Small intestine (tissue), 7 donors: ENCODE results near the gene CCDC93. TPM values are rescaled to one million over a fixed set of nuclear protein-coding genes. Genes with fewer than 3 reads are reported as not detected.
"Not testable (repeated sequence)": the region's sequence is repeated elsewhere in the genome, so short reads cannot be mapped to it uniquely, and the experiment has no call there.

ENCODE experiments used
- DNase-seq, 2 donors: peaks; one replicate each; pipeline versions ENCODE4 v3.0.0 to v3.0.0-alpha.2; 2013
- FAIRE-seq: peaks from 2 replicates; lab custom pipeline; 2012; peaks lifted over from hg19 to GRCh38; lab: Jason Lieb, UNC
- H3K27ac ChIP-seq, 3 donors: one replicate each; pipeline ENCODE4 v1.5.1; 2013; ENCODE audit warnings: low read length in 2 of 3, mild to moderate bottlenecking in 2 of 3, control low read depth in 1 of 3, inconsistent platforms in 1 of 3, low read depth in 1 of 3, moderate library complexity in 1 of 3
- H3K27me3 ChIP-seq, 3 donors: one replicate each; pipeline ENCODE4 v1.6.1; 2013; ENCODE audit warnings: low read length in 3 of 3, inconsistent platforms in 1 of 3; ENCODE audit not compliant: control insufficient read depth in 3 of 3, insufficient read depth in 3 of 3
- H3K36me3 ChIP-seq, 3 donors: one replicate each; pipeline ENCODE4 v1.6.1; 2013; ENCODE audit warnings: low read length in 3 of 3, inconsistent platforms in 1 of 3, low read depth in 1 of 3, mild to moderate bottlenecking in 1 of 3, moderate library complexity in 1 of 3; ENCODE audit not compliant: control insufficient read depth in 3 of 3, insufficient read depth in 2 of 3
- H3K4me1 ChIP-seq, 3 donors: one replicate each; pipeline ENCODE4 v1.6.1; 2013; ENCODE audit warnings: low read length in 2 of 3, inconsistent platforms in 1 of 3, low read depth in 1 of 3, mild to moderate bottlenecking in 1 of 3, moderate library complexity in 1 of 3; ENCODE audit not compliant: control insufficient read depth in 3 of 3, insufficient read depth in 2 of 3
- H3K4me3 ChIP-seq, 3 donors: one replicate each; pipeline ENCODE4 v1.5.1; 2013; ENCODE audit warnings: low read length in 3 of 3, control low read depth in 1 of 3, inconsistent platforms in 1 of 3, low read depth in 1 of 3, mild to moderate bottlenecking in 1 of 3, moderate library complexity in 1 of 3
- H3K9me3 ChIP-seq, 2 donors: one replicate each; pipeline ENCODE4 v1.6.1; 2013; ENCODE audit warnings: low read depth in 1 of 2, low read length in 1 of 2; ENCODE audit not compliant: control insufficient read depth in 2 of 2, insufficient read depth in 1 of 2
- WGBS, 3 donors: extraction: QIAGEN DNeasy Blood & Tissue Kit; methylation state at CpG; one replicate each; pipeline ENCODE4 v1.1.7; 2013; 5-methylcytosine and 5-hydroxymethylcytosine counted together
- polyA plus RNA-seq, 4 donors: library from polyadenylated mRNA; stranded (reverse) in 3 of 4; unstranded in 1 of 4; fragments of 200-250 nt in 3 of 4; fragments of 120-200 nt in 1 of 4; gene quantifications; one replicate each; pipeline versions ENCODE4 v1.2.1 to v1.2.3, GENCODE V29; 2013
- donor health status: healthy with polysubstance abuse.
- donor health status: control.
- donor health status: control.
- donor health status: Bipolar disorder and iron deficiency.
- donor health status: healthy.

The CCDC93 gene
- polyA plus RNA-seq, 4 donors = 7.2 to 44.0 (median 12.0) TPM

- DNase-seq = no peak
- Histone ChIP-seq H3K36me3 (no peaks in the 10 kb centered on the region), H3K27ac (no peak overlapping the region), H3K9me3 (no peaks in the 10 kb centered on the region), H3K4me3 (no peak overlapping the region), H3K27me3 (peaks cover 0 to 2% (median 2%) of the 10 kb centered on the region in 3 donors), H3K4me1 (no peaks in the 10 kb centered on the region)
- WGBS, 3 donors = 76 to 82% (median 77%) methylated on average over 7 of the region's 7 CpGs
- FAIRE-seq = no peak
Measured at GRCh38 chr2:118040891-118041290, 27.0 kb upstream of the CCDC93 start.

GRCh38 chr2:118032169-118033013 lies 18.5 kb upstream of the CCDC93 start:
- WGBS, 3 donors = 24 to 33% (median 27%) methylated on average over 4 of the region's 4 CpGs
- DNase-seq (peak; percentile 45), FAIRE-seq (no peak)
- no peaks in the 10 kb centered on the region for H3K9me3 ChIP-seq
- H3K36me3 ChIP-seq = no peaks in the 10 kb centered on the region
- no peak overlapping the region for H3K4me3 ChIP-seq
- no peak overlapping the region for H3K27ac ChIP-seq
- peaks cover 0 to 16% (median 0%) of the 10 kb centered on the region in 3 donors for H3K27me3 ChIP-seq
- H3K4me1 ChIP-seq = no peaks in the 10 kb centered on the region

GRCh38 chr2:118031566-118031965 lies 17.7 kb upstream of the CCDC93 start:
- Histone ChIP-seq H3K27ac (no peak overlapping the region), H3K4me3 (no peak overlapping the region), H3K9me3 (no peaks in the 10 kb centered on the region), H3K36me3 (no peaks in the 10 kb centered on the region), H3K4me1 (no peaks in the 10 kb centered on the region), H3K27me3 (peaks cover 0 to 19% (median 0%) of the 10 kb centered on the region in 3 donors)
- no peak for FAIRE-seq
- DNase-seq = no peak

GRCh38 chr2:118029025-118029424 lies 15.2 kb upstream of the CCDC93 start:
- Histone ChIP-seq H3K4me1 (no peaks in the 10 kb centered on the region), H3K27me3 (peaks cover 0 to 14% (median 0%) of the 10 kb centered on the region in 3 donors), H3K4me3 (no peak overlapping the region), H3K27ac (no peak overlapping the region), H3K9me3 (no peaks in the 10 kb centered on the region), H3K36me3 (no peaks in the 10 kb centered on the region)
- no peak for FAIRE-seq
- 86 to 97% (median 95%) methylated on average over 6 of the region's 6 CpGs for WGBS, 3 donors
- no peak for DNase-seq

- no peak overlapping the region for H3K4me3 ChIP-seq
- FAIRE-seq = no peak
- no peaks in the 10 kb centered on the region for H3K9me3 ChIP-seq
- no peak for DNase-seq
- no peaks in the 10 kb centered on the region for H3K36me3 ChIP-seq
- H3K27me3 ChIP-seq = no peaks in the 10 kb centered on the region
- H3K4me1 ChIP-seq = no peaks in the 10 kb centered on the region
- no peak overlapping the region for H3K27ac ChIP-seq
Measured at GRCh38 chr2:118021356-118021755, 7.5 kb upstream of the CCDC93 start.

- Histone ChIP-seq H3K4me1 (peaks cover 0 to 2% (median 0%) of the 10 kb centered on the region in 3 donors), H3K27ac (no peak overlapping the region), H3K4me3 (no peak overlapping the region), H3K27me3 (no peaks in the 10 kb centered on the region), H3K9me3 (no peaks in the 10 kb centered on the region), H3K36me3 (no peaks in the 10 kb centered on the region)
- 24 to 60% (median 38%) methylated on average over 1 of the region's 1 CpG for WGBS, 3 donors
- no peak for FAIRE-seq
- DNase-seq = no peak
Measured at GRCh38 chr2:118019821-118020220, 6.0 kb upstream of the CCDC93 start.

GRCh38 chr2:118016911-118017310 lies 3.0 kb upstream of the CCDC93 start:
- DNase-seq (no peak), FAIRE-seq (no peak)
- peaks cover 0 to 12% (median 0%) of the 10 kb centered on the region in 3 donors for H3K4me1 ChIP-seq
- H3K27ac ChIP-seq = no peak overlapping the region
- H3K9me3 ChIP-seq = no peaks in the 10 kb centered on the region
- no peaks in the 10 kb centered on the region for H3K36me3 ChIP-seq
- no peaks in the 10 kb centered on the region for H3K27me3 ChIP-seq
- 79 to 89% (median 86%) methylated on average over 5 of the region's 5 CpGs for WGBS, 3 donors
- H3K4me3 ChIP-seq = no peak overlapping the region

GRCh38 chr2:118015761-118016160 lies 1.9 kb upstream of the CCDC93 start:
- FAIRE-seq, H3K27me3 ChIP-seq, H3K9me3 ChIP-seq, H3K4me3 ChIP-seq, DNase-seq, H3K27ac ChIP-seq, H3K36me3 ChIP-seq: not testable (repeated sequence)
- peaks cover 0 to 12% (median 2%) of the 10 kb centered on the region in 3 donors for H3K4me1 ChIP-seq
- 83 to 93% (median 92%) methylated on average over 10 of the region's 10 CpGs for WGBS, 3 donors
